Panc1 (cell line): ENCODE data around the gene TMEM91. TPM values are rescaled to one million over a fixed set of nuclear protein-coding genes. Genes with fewer than 3 reads are reported as not detected.
"Not testable (repeated sequence)": the region's sequence is repeated elsewhere in the genome, so short reads cannot be mapped to it uniquely, and the experiment has no call there.

Source experiments
- ATAC-seq: fragments of 200-7000 bp; cut with Tn5 transposase; 2 replicates; pipeline ENCODE4 v1.9.1; 2020; ENCODE audit warnings: mild to moderate bottlenecking, moderate library complexity
- BruUV-seq: library from RNA; stranded (reverse); fragments of 400-500 nt; replicated peaks from 2 replicates; lab custom pipeline; 2021; lab: Mats Ljungman, UMichigan
- CTCF ChIA-PET: fragments of 300-600 bp; sonication (Branson Sonifier 250); formaldehyde crosslinking; loops from one replicate; lab custom pipeline; 2022; ENCODE audit warnings: antibody characterized with exemption; lab: Charles Lee
- POLR2A ChIA-PET: fragments of 300-600 bp; sonication (Branson Sonifier 250); formaldehyde crosslinking; loops from one replicate; lab custom pipeline; 2022; ENCODE audit warnings: antibody characterized with exemption; lab: Charles Lee
- DNase-seq: peaks from one replicate; pipeline ENCODE4 v3.0.0-alpha.2; 2010; ENCODE audit warnings: low read depth, low spot score
- H3K27ac ChIP-seq: 2 replicates; pipeline ENCODE4 v1.5.1; 2011; ENCODE audit warnings: mild to moderate bottlenecking, low read length, inconsistent platforms
- H3K27me3 ChIP-seq: fragments of 200-500 bp; sonication (Bioruptor generic); 2 replicates; pipeline ENCODE4 v1.6.0; 2014; ENCODE audit warnings: low read length, inconsistent platforms; ENCODE audit not compliant: control insufficient read depth, insufficient read depth
- H3K36me3 ChIP-seq: fragments of 200-500 bp; sonication (Bioruptor generic); 2 replicates; pipeline ENCODE4 v1.5.1; 2014; ENCODE audit warnings: inconsistent platforms, mild to moderate bottlenecking, low read length, moderate library complexity; ENCODE audit not compliant: control insufficient read depth, insufficient read depth
- H3K4me1 ChIP-seq: 2 replicates; pipeline ENCODE4 v1.5.1; 2011; ENCODE audit warnings: inconsistent platforms, mild to moderate bottlenecking, low read length, moderate library complexity; ENCODE audit not compliant: control insufficient read depth, insufficient read depth
- H3K4me3 ChIP-seq, 2 experiments: 2 replicates each; pipeline ENCODE4 v1.5.1; 2011 to 2012; ENCODE audit warnings: low read depth in 2 of 2, low read length in 2 of 2, mild to moderate bottlenecking in 2 of 2, inconsistent platforms in 1 of 2, moderate library complexity in 1 of 2
- H3K9me3 ChIP-seq: fragments of 200-500 bp; sonication (Bioruptor generic); 2 replicates; pipeline ENCODE4 v1.5.1; 2014; ENCODE audit warnings: low read depth, mild to moderate bottlenecking, inconsistent platforms, low read length, moderate library complexity; ENCODE audit not compliant: control insufficient read depth, insufficient read depth
- POLR2AphosphoS5 ChIP-seq: IDR thresholded peaks from 2 replicates; pipeline ENCODE4 v1.6.1; 2012; ENCODE audit warnings: mild to moderate bottlenecking, low read depth, low read length, moderate library complexity
- REST ChIP-seq, 2 experiments: IDR thresholded peaks; 2 replicates each; pipeline ENCODE4 v1.6.1; 2011 to 2012; ENCODE audit warnings: low read depth in 2 of 2, control low read depth in 1 of 2, low read length in 1 of 2, mild to moderate bottlenecking in 1 of 2, moderate library complexity in 1 of 2; ENCODE audit not compliant: insufficient read depth in 1 of 2
- SIN3A ChIP-seq: IDR thresholded peaks from 2 replicates; pipeline ENCODE4 v1.6.1; 2012; ENCODE audit warnings: low read depth, mild to moderate bottlenecking, low read length, moderate library complexity, borderline replicate concordance; ENCODE audit not compliant: insufficient read depth
- TCF7L2 ChIP-seq: IDR thresholded peaks from 2 replicates; pipeline ENCODE4 v1.6.1; 2011; ENCODE audit warnings: mild to moderate bottlenecking, low read depth, low read length, inconsistent platforms
- in situ Hi-C: cut with HindIII; loops from 2 replicates; pipeline ENCODE4 v1.10.0; 2016; ENCODE audit warnings: low sequenced_read_pairs, low pct_unique_long_range_greater_than_20kb
- intact Hi-C: fragments of 100-400 bp; cut with micrococcal nuclease; formaldehyde crosslinking; loops from one replicate; pipeline ENCODE4 v1.10.0; 2022; ENCODE audit not compliant: unreplicated experiment
- total RNA-seq: library from RNA; stranded (reverse); gene quantifications from one replicate; pipeline ENCODE4 v1.2.1, GENCODE V29; 2021; ENCODE audit not compliant: unreplicated experiment
- TF ChIP-seq, protein P1 (sequence below): fragments of 450-650 bp; IDR thresholded peaks from 2 replicates; pipeline ENCODE4 v1.5.1; 2017; ENCODE audit warnings: mild to moderate bottlenecking

TMEM91 gene
- total RNA-seq, 1 experiment from 2014 or later = 4.4 TPM

GRCh38 chr19:41367848-41368301 is 8.5 kb upstream of the TMEM91 start:
- no peak overlapping the region for H3K27ac ChIP-seq
- POLR2A ChIA-PET = no interaction called here
- no TSS peak for BruUV-seq
- H3K4me3 ChIP-seq = no peak overlapping the region
- TF ChIP-seq, protein P1, sequence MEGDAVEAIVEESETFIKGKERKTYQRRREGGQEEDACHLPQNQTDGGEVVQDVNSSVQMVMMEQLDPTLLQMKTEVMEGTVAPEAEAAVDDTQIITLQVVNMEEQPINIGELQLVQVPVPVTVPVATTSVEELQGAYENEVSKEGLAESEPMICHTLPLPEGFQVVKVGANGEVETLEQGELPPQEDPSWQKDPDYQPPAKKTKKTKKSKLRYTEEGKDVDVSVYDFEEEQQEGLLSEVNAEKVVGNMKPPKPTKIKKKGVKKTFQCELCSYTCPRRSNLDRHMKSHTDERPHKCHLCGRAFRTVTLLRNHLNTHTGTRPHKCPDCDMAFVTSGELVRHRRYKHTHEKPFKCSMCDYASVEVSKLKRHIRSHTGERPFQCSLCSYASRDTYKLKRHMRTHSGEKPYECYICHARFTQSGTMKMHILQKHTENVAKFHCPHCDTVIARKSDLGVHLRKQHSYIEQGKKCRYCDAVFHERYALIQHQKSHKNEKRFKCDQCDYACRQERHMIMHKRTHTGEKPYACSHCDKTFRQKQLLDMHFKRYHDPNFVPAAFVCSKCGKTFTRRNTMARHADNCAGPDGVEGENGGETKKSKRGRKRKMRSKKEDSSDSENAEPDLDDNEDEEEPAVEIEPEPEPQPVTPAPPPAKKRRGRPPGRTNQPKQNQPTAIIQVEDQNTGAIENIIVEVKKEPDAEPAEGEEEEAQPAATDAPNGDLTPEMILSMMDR = no peak
- TF ChIP-seq REST (IDR thresholded peaks at IDR 0.05; ENCODE audit: insufficient read depth in 1 of 2, low read depth in 2 of 2, low read length in 1 of 2) (no peak), TCF7L2 (no peak), POLR2AphosphoS5 (no peak), SIN3A (no peak)
- no peaks in the 10 kb centered on the region for H3K27me3 ChIP-seq
- intact Hi-C loops = no loop called here
- no peaks in the 10 kb centered on the region for H3K9me3 ChIP-seq
- H3K36me3 ChIP-seq = no peaks in the 10 kb centered on the region
- in situ Hi-C loops = no loop called here
- peaks cover 3% of the 10 kb centered on the region for H3K4me1 ChIP-seq
- ATAC-seq (no peak), DNase-seq (no peak)
- CTCF ChIA-PET = no interaction called here

DNA sequence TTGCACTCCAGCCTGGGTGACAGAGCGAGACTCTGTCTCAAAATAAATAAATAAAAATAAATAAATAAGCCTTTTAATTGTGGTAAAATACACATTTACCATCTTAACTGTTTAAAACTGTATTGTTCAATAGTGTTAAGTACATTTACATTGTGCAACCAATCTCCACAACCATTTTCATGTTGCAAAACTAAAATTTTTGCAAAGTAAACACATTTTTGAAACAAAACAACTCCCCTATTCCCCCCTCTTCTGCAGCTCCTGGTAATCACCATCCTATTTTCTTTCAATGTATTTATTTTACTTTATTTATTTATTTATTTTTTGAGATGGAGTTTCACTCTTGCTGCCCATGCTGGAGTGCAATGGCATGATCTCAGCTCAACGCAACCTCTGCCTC is 6.6 kb upstream of the TMEM91 start:
- ATAC-seq (no peak), DNase-seq (no peak)
- Histone ChIP-seq H3K27ac (no peak overlapping the region), H3K9me3 (no peaks in the 10 kb centered on the region), H3K4me3 (no peak overlapping the region), H3K36me3 (no peaks in the 10 kb centered on the region), H3K4me1 (peaks cover 4% of the 10 kb centered on the region; the same call in 1 of the 2 replicates), H3K27me3 (no peaks in the 10 kb centered on the region)
- in situ Hi-C loops = no loop called here
- CTCF ChIA-PET = no interaction called here
- intact Hi-C loops = no loop called here
- POLR2A ChIA-PET = no interaction called here
- TF ChIP-seq, protein P1 = no peak
- TF ChIP-seq SIN3A (no peak), REST (IDR thresholded peaks at IDR 0.05; ENCODE audit: insufficient read depth in 1 of 2, low read depth in 2 of 2, low read length in 1 of 2) (no peak), TCF7L2 (no peak), POLR2AphosphoS5 (no peak)
- BruUV-seq = no TSS peak

GRCh38 chr19:41371119-41371518 is 5.2 kb upstream of the TMEM91 start:
- H3K27me3 ChIP-seq, in situ Hi-C loops, H3K9me3 ChIP-seq, H3K27ac ChIP-seq, intact Hi-C loops, H3K4me1 ChIP-seq, DNase-seq, H3K4me3 ChIP-seq, ATAC-seq, BruUV-seq, H3K36me3 ChIP-seq, CTCF ChIA-PET: not testable (repeated sequence)
- POLR2A ChIA-PET = interaction anchor here (0.7 kb wide), 1 partner anchor 15 kb away, joined by 6 read pairs; no protein-coding TSS in a partner anchor
